ENCODE measurements around the gene QDPR.
"Not testable (repeated sequence)": the region's sequence is repeated elsewhere in the genome, so short reads cannot be mapped to it uniquely, and the experiment has no call there.

DNA sequence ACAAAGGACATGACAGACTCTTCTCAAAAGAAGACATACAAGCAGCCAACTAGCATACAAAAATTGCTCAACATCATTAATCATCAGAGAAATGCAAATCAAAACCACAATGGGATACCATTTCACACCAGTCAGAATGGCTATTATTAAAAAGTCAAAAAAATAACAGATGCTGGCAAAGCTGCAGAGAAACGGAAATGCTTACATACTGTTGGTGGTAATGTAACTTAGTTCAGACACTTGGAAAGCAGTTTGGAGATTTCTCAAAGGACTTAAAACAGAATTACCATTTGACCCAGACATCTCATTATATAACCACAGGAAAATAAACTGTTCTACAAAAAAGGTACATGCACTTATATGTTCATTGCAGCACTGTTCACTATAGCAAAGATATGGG is 69.4 kb downstream of the QDPR start:
- not testable (repeated sequence) for TF ChIP-seq GABPA (IDR thresholded peaks at IDR 0.05; ENCODE audit: low read depth)
- TF ChIP-seq, protein P1, sequence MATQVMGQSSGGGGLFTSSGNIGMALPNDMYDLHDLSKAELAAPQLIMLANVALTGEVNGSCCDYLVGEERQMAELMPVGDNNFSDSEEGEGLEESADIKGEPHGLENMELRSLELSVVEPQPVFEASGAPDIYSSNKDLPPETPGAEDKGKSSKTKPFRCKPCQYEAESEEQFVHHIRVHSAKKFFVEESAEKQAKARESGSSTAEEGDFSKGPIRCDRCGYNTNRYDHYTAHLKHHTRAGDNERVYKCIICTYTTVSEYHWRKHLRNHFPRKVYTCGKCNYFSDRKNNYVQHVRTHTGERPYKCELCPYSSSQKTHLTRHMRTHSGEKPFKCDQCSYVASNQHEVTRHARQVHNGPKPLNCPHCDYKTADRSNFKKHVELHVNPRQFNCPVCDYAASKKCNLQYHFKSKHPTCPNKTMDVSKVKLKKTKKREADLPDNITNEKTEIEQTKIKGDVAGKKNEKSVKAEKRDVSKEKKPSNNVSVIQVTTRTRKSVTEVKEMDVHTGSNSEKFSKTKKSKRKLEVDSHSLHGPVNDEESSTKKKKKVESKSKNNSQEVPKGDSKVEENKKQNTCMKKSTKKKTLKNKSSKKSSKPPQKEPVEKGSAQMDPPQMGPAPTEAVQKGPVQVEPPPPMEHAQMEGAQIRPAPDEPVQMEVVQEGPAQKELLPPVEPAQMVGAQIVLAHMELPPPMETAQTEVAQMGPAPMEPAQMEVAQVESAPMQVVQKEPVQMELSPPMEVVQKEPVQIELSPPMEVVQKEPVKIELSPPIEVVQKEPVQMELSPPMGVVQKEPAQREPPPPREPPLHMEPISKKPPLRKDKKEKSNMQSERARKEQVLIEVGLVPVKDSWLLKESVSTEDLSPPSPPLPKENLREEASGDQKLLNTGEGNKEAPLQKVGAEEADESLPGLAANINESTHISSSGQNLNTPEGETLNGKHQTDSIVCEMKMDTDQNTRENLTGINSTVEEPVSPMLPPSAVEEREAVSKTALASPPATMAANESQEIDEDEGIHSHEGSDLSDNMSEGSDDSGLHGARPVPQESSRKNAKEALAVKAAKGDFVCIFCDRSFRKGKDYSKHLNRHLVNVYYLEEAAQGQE (IDR thresholded peaks at IDR 0.05; ENCODE audit: insufficient replicate concordance, low read depth): not testable (repeated sequence)
